ENCODE measurements around the gene MRPS34. TPM values are rescaled to one million over a fixed set of nuclear protein-coding genes. Genes with fewer than 3 reads are reported as not detected.

MRPS34 gene
- total RNA-seq, 1 donor from 2014 or later = 60.4 TPM

- Mint-ChIP-seq H3K27me3 (ENCODE audit: low read depth) (no peaks in the 10 kb centered on the region), H3K36me3 (ENCODE audit: low read depth) (peaks cover 3% of the 10 kb centered on the region), H3K27ac (ENCODE audit: unreplicated experiment) (no peak overlapping the region), H3K9me3 (ENCODE audit: low read depth) (peaks cover 14% of the 10 kb centered on the region), H3K4me1 (ENCODE audit: low read depth) (no peaks in the 10 kb centered on the region), H3K4me3 (ENCODE audit: unreplicated experiment) (no peak overlapping the region)
- DNase-seq (ENCODE audit: low spot score) = no peak
- TF ChIP-seq, protein P1, sequence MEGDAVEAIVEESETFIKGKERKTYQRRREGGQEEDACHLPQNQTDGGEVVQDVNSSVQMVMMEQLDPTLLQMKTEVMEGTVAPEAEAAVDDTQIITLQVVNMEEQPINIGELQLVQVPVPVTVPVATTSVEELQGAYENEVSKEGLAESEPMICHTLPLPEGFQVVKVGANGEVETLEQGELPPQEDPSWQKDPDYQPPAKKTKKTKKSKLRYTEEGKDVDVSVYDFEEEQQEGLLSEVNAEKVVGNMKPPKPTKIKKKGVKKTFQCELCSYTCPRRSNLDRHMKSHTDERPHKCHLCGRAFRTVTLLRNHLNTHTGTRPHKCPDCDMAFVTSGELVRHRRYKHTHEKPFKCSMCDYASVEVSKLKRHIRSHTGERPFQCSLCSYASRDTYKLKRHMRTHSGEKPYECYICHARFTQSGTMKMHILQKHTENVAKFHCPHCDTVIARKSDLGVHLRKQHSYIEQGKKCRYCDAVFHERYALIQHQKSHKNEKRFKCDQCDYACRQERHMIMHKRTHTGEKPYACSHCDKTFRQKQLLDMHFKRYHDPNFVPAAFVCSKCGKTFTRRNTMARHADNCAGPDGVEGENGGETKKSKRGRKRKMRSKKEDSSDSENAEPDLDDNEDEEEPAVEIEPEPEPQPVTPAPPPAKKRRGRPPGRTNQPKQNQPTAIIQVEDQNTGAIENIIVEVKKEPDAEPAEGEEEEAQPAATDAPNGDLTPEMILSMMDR (IDR thresholded peaks at IDR 0.05) = no peak
Measured at GRCh38 chr16:1794221-1794871, 21.4 kb upstream of the MRPS34 start.

GRCh38 chr16:1793578-1794220 lies 20.8 kb upstream of the MRPS34 start, which contains the start of gene IGFALS:
Gene IGFALS (minus strand): TSS chr16:1793705. CDS start chr16:1793652, 53 bp downstream.
- peaks cover 8% of the 10 kb centered on the region for H3K9me3 Mint-ChIP-seq (ENCODE audit: low read depth)
- no peak within 1 kb of the TSS for H3K27ac Mint-ChIP-seq (ENCODE audit: unreplicated experiment)
- H3K36me3 Mint-ChIP-seq (ENCODE audit: low read depth) = peaks cover 4% of the 10 kb centered on the region
- no peaks in the 10 kb centered on the region for H3K4me1 Mint-ChIP-seq (ENCODE audit: low read depth)
- DNase-seq (ENCODE audit: low spot score) = no peak
- H3K4me3 Mint-ChIP-seq (ENCODE audit: unreplicated experiment) = no peak within 1 kb of the TSS
- TF ChIP-seq, protein P1 (IDR thresholded peaks at IDR 0.05) = no peak
- H3K27me3 Mint-ChIP-seq (ENCODE audit: low read depth) = no peaks in the 10 kb centered on the region

- no peaks in the 10 kb centered on the region for H3K4me1 Mint-ChIP-seq (ENCODE audit: low read depth)
- peak; percentile 93 for DNase-seq (ENCODE audit: low spot score)
- H3K9me3 Mint-ChIP-seq (ENCODE audit: low read depth) = peaks cover 7% of the 10 kb centered on the region
Measured at GRCh38 chr16:1792836-1793577, 20.1 kb upstream of the MRPS34 start.

DNA sequence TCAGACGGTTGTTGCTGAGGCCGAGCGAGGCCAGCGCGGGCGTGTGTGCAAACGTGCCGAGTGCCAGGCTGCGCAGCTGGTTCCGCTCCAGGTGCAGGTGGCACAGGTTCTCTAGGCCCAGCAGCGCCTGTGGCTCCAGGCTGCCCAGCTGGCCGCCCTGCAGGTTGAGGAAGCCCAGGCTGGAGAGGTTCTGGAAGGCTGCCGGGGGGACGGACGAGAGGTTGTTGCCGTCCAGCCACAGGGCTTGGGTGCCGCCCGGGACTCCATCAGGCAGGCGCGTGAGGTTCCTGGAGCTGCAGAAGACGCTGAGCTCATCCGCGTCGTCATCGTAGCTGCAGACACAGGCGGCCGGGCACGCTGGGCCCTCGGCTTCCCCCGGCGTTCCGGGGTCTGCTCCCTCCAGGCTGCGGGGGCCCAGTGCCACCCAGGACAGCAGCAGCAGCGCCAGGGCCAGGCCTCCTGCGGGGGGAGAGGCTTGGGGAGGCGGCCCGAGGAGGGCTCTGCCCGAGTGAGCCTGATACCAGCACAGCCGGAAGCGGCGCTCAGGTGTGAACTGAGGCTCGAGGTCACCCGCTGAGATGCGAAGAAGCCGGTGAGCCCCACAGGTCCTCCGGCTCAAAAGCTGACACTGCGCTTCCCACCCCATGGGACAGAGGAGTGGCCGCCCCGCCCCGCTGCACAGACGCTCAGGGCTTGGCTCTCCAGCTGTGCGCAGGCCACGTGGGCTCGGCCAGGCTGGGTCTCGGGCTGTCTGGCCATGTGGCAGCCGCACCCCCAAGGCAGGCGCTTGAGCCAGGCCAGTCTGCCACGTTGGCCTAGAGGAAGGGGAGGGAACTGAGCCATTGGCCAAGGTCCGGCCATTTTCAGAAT lies 19.2 kb upstream of the MRPS34 start:
- H3K27ac Mint-ChIP-seq (ENCODE audit: unreplicated experiment) = no peak overlapping the region
- H3K36me3 Mint-ChIP-seq (ENCODE audit: low read depth) = peaks cover 2% of the 10 kb centered on the region
- H3K4me3 Mint-ChIP-seq (ENCODE audit: unreplicated experiment) = no peak overlapping the region
- H3K9me3 Mint-ChIP-seq (ENCODE audit: low read depth) = peaks cover 2% of the 10 kb centered on the region
- TF ChIP-seq, protein P1 (IDR thresholded peaks at IDR 0.05) = no peak
- no peaks in the 10 kb centered on the region for H3K27me3 Mint-ChIP-seq (ENCODE audit: low read depth)
- no peaks in the 10 kb centered on the region for H3K4me1 Mint-ChIP-seq (ENCODE audit: low read depth)
- peak; percentile 93 for DNase-seq (ENCODE audit: low spot score)

More at GRCh38 chr16:1792836-1793577, 20.1 kb upstream of the MRPS34 start:
- Mint-ChIP-seq H3K36me3 (ENCODE audit: low read depth) (peaks cover 4% of the 10 kb centered on the region), H3K27me3 (ENCODE audit: low read depth) (no peaks in the 10 kb centered on the region), H3K4me3 (ENCODE audit: unreplicated experiment) (no peak overlapping the region), H3K27ac (ENCODE audit: unreplicated experiment) (no peak overlapping the region)
- TF ChIP-seq, protein P1 (IDR thresholded peaks at IDR 0.05) = no peak
